Astrocyte of the cerebellum (primary cell): ENCODE measurements around the gene HIRIP3.

Source experiments
- DNase-seq: peaks from one replicate; pipeline ENCODE4 v3.0.0-alpha.2; 2011; ENCODE audit warnings: low read depth
- H3K4me3 ChIP-seq: 2 replicates; pipeline ENCODE4 v1.5.1; 2011; ENCODE audit warnings: mild to moderate bottlenecking, low read depth, low read length, moderate library complexity
- CTCF ChIP-seq: IDR thresholded peaks from 2 replicates; pipeline ENCODE4 v1.5.1; 2012; ENCODE audit warnings: low read length, low read depth, moderate library complexity, mild to moderate bottlenecking; ENCODE audit errors: missing control alignments
- in situ Hi-C: cut with HindIII; loops from 2 replicates; pipeline ENCODE4 v1.10.0; 2017; ENCODE audit warnings: low sequenced_read_pairs

Gene HIRIP3

DNA sequence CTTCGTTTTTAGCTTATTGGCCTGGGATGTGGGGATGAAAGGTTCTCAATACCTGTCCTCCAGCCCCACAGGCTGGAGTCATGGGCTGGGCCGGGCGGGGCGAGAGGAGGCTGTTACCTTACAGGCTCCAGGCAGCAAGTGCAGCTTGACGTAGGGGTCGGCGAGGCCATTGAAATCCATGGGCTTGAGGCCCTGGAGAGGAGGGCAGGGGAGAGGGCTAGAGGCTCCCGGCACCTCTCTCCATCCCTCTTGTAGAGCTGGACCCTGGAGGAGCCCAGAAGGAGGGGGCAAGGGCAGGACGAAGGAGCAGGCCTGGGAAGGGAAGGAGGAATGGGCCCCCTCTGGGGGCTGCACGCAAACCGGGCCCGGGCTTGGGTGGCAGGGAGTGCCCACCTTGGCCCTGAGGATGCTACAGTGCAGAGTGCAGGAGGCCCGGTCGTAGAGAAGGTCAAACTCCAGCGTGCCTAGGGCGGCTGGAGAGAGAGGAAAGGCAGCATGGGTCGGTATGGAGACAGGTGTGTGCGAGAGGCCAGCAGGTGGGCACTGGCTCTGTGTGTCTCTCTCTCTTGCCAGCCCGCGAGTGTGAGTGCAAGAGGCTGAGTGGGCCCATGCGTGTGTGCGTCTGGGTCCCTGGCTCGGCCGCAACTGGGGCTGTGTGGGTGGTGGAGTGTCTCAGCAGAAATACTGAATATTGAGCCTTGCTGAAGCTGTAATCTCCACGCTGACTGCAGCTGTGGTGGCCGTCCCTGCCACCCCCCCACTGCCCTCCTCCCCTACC lies 13.9 kb upstream of the HIRIP3 start:
- no peak for TF ChIP-seq CTCF
- in situ Hi-C loops = no loop called here
- no peak for DNase-seq
- H3K4me3 ChIP-seq = no peak overlapping the region

DNA sequence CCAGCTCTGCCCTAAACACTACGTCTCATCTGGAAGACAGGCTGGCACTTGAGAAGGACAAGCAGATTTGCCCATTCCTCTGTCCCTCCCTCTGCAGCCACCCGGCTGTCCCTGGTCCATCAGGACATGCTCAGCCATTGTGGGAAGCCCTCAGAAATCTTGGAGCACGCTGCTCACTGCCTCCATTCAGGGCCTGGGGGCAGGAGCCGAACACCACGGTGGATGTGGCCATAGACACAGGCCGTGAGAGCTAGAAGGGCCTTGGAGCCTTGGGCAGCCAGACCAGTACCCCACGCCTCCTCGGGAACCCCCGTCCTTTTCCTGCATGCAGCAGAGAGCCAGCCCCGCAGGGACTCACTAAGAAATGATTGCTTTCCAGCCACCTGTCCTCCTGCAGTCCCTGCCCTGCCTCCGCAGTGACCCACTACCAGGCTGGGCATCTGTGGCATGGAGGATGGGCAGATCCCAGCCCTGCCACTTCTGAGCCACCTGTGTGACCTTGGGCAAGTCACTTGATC lies 12.0 kb upstream of the HIRIP3 start:
- TF ChIP-seq CTCF = no peak
- in situ Hi-C loops = no loop called here
- no peak for DNase-seq
- H3K4me3 ChIP-seq = no peak overlapping the region

GRCh38 chr16:30006659-30007377 lies 11.4 kb upstream of the HIRIP3 start:
- DNase-seq = no peak
- H3K4me3 ChIP-seq = no peak overlapping the region
- in situ Hi-C loops = no loop called here
- TF ChIP-seq CTCF = no peak

- H3K4me3 ChIP-seq = no peak overlapping the region
- in situ Hi-C loops = no loop called here
- no peak for TF ChIP-seq CTCF
- no peak for DNase-seq
These were observed 10.7 kb upstream of the HIRIP3 start for GRCh38 chr16:30006095-30006473.

DNA sequence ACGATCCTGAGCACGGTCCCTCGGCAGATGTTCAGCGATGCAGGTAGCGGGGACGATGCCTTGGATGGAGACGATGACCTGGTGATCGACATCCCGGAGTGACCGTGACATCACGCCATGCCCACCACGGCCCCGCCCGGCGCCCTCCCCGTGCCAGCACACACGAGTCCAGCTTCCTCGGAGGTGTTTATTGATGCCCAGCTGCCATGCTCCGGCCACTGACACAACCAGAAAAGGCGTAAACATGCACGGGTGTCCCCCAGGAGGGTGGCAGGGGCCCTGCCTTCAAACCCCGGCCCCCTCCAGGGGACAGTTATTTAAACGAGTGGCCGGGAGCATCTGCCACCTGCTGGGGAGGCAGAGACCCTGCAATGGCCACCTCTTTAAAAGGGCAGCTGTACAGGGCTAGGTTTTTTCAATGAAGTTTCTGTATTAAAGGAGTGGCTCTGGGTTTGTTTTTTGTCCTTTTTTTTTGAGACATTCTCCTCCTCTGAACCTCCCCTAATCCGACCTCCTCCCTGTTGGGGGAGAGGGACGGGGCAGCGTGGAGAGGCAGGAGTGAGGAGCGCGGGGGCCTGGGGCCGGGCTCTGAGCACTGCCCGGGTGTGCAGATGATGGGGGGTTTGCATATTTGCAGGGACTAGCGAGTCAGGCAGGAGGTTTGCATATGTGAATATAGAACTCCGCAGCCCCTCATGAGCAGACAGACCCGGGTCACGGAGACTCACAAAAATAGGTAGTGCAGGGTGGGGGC lies 10.1 kb upstream of the HIRIP3 start:
- TF ChIP-seq CTCF = peak; percentile 93
- H3K4me3 ChIP-seq = no peak overlapping the region
- in situ Hi-C loops = no loop called here
- DNase-seq = no peak

DNA sequence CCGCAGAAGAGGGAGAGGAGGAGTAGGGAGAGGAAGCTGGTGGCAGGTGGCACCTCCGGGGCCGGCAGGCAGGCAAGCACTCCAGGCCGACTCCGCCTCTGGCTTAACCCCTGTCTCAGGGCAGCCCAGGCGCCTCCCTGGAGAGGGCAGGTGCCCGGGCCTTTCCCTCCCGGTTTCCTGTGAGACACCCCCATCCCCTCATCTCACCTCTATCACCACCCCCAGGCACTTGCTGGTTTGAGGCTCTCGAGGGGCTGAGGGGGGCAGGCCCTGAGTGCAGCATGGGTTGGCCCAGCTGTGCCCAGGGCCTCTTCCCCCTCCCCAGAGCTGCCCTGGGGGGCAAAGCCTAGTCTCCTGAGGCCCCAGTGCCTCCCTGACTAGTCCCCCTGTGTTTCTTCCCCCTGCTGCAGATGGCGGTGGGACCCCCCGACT lies 9.4 kb upstream of the HIRIP3 start:
- DNase-seq = no peak
- H3K4me3 ChIP-seq = no peak overlapping the region
- in situ Hi-C loops = no loop called here
- TF ChIP-seq CTCF = no peak
